GM21360 (cell line): Measurements from ENCODE around the gene MTHFS.
"Not testable (repeated sequence)": the region's sequence is repeated elsewhere in the genome, so short reads cannot be mapped to it uniquely, and the experiment has no call there.

Experiments used
- ATAC-seq: cut with Tn5 transposase; IDR thresholded peaks from one replicate; pipeline ENCODE4 v1.9.1; 2021; ENCODE audit warnings: mild to moderate bottlenecking, moderate library complexity; ENCODE audit not compliant: unreplicated experiment

MTHFS gene

GRCh38 chr15:79896634-79897379 is at the start of gene MTHFS:
MTHFS (minus strand) TSS chr15:79897014; CDS start chr15:79896988, 26 bp downstream.
- peak; percentile 66 for ATAC-seq

GRCh38 chr15:79944622-79945021 is 47.8 kb upstream of the MTHFS start:
- no peak for ATAC-seq

GRCh38 chr15:79943820-79944219 is 47.0 kb upstream of the MTHFS start:
- no peak for ATAC-seq

- no peak for ATAC-seq
Measured at GRCh38 chr15:79942741-79943481, 46.1 kb upstream of the MTHFS start.

GRCh38 chr15:79939399-79939798 is 42.6 kb upstream of the MTHFS start:
- no peak for ATAC-seq

- ATAC-seq: no peak
Measured at GRCh38 chr15:79938143-79938542, 41.3 kb upstream of the MTHFS start.

GRCh38 chr15:79935556-79936201 is 38.9 kb upstream of the MTHFS start:
- not testable (repeated sequence) for ATAC-seq

- no peak for ATAC-seq
Measured at GRCh38 chr15:79933231-79933630, 36.4 kb upstream of the MTHFS start.

- ATAC-seq: no peak
Measured at GRCh38 chr15:79932447-79932846, 35.6 kb upstream of the MTHFS start.

GRCh38 chr15:79930516-79930915 is 33.7 kb upstream of the MTHFS start:
- no peak for ATAC-seq

GRCh38 chr15:79929412-79929811 is 32.6 kb upstream of the MTHFS start:
- ATAC-seq: no peak

GRCh38 chr15:79926116-79926515 is 29.3 kb upstream of the MTHFS start:
- not testable (repeated sequence) for ATAC-seq

GRCh38 chr15:79924379-79924778 is 27.6 kb upstream of the MTHFS start:
- ATAC-seq: no peak

GRCh38 chr15:79923515-79924169 is 26.8 kb upstream of the MTHFS start:
- peak; percentile 93 for ATAC-seq

- ATAC-seq: peak; percentile 40
Measured at GRCh38 chr15:79923079-79923514, 26.3 kb upstream of the MTHFS start.

- ATAC-seq: no peak
Measured at GRCh38 chr15:79922512-79923078, 25.8 kb upstream of the MTHFS start.

- ATAC-seq: no peak
Measured at GRCh38 chr15:79919749-79920511, 23.1 kb upstream of the MTHFS start.

- no peak for ATAC-seq
Measured at GRCh38 chr15:79919090-79919748, 22.4 kb upstream of the MTHFS start.

GRCh38 chr15:79918278-79918677 is 21.5 kb upstream of the MTHFS start:
- ATAC-seq: no peak
